ENCODE measurements around the gene PIGS. TPM values are rescaled to one million over a fixed set of nuclear protein-coding genes. Genes with fewer than 3 reads are reported as not detected.

Gene PIGS
- total and polyA plus RNA-seq, 4 donors: 10.0 to 71.9 (median 57.2) TPM

DNA sequence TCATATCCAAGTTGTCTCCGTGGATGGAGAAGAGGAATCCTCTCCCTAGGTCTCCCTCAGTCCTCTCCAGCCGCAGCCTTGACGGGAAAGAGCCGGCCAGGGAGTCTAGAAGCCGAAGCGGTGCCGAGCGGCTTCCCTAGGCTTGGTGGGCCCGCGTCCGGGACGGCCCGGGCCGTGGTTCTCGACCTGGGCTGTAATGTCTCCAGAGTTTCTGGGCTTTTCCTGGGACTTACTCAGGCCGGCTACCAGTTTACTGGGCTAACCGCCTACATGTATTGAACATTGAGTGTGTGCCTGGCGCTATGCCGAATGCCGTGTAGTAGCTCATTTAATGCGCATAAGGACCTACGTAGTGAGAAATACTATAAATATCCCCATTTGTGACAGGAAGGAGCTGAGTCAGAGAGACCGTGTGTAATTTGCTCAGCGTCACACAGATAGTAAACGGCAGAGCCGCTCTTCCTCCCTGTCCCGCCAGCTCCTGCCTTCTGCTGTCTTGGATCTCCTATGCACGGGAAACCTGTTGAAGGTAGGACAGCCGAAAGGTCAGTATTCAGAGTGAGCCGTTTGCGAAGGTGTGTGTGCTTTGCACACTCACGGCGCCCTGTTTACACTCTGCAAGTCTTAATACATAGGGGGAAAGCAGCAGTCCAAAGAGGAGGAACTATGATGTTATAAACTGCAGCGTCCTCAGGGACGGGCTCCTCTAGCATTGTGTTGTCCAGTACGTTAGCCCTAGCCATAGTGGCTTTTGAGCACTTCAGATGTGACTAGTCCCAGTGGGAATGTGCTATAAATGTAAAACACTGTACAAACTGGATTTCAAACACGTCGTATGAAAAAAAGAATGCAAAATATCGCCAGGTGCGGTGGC lies 28.2 kb upstream of the PIGS start:
- Histone ChIP-seq H3K4me1 (ENCODE audit: control insufficient read depth in 5 of 5, insufficient read depth in 5 of 5, low read length in 5 of 5) (peaks cover 0 to 27% (median 6%) of the 10 kb centered on the region in 5 donors), H3K36me3 (ENCODE audit: control insufficient read depth in 4 of 4, insufficient read depth in 4 of 4, low read length in 4 of 4) (peaks cover 0 to 2% (median 0%) of the 10 kb centered on the region in 4 donors), H3K27me3 (ENCODE audit: control insufficient read depth in 3 of 3, insufficient read depth in 3 of 3, low read length in 2 of 3) (no peaks in the 10 kb centered on the region), H3K9ac (ENCODE audit: insufficient read depth in 1 of 2, low read length in 2 of 2) (peak overlapping the region; percentile 47 to 81), H3K9me3 (ENCODE audit: control insufficient read depth in 4 of 4, insufficient read depth in 3 of 4, low read length in 3 of 4) (no peaks in the 10 kb centered on the region), H3K27ac (ENCODE audit: low read depth in 1 of 2, low read length in 1 of 2) (peak overlapping the region; percentile 91 to 94), H3K4me3 (peak overlapping the region; percentile 59)
- peak; percentile 33 for ATAC-seq (ENCODE audit: insufficient read depth, low FRiP score)
- 7 to 9% methylated on average over 40 of the region's 40 CpGs for WGBS, 2 donors
- TF ChIP-seq, protein P1, sequence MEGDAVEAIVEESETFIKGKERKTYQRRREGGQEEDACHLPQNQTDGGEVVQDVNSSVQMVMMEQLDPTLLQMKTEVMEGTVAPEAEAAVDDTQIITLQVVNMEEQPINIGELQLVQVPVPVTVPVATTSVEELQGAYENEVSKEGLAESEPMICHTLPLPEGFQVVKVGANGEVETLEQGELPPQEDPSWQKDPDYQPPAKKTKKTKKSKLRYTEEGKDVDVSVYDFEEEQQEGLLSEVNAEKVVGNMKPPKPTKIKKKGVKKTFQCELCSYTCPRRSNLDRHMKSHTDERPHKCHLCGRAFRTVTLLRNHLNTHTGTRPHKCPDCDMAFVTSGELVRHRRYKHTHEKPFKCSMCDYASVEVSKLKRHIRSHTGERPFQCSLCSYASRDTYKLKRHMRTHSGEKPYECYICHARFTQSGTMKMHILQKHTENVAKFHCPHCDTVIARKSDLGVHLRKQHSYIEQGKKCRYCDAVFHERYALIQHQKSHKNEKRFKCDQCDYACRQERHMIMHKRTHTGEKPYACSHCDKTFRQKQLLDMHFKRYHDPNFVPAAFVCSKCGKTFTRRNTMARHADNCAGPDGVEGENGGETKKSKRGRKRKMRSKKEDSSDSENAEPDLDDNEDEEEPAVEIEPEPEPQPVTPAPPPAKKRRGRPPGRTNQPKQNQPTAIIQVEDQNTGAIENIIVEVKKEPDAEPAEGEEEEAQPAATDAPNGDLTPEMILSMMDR (IDR thresholded peaks at IDR 0.05; ENCODE audit: control extremely low read depth, extremely low read depth): no peak
- DNase-seq: peak; percentile 74 to 84 (median 83)

DNA sequence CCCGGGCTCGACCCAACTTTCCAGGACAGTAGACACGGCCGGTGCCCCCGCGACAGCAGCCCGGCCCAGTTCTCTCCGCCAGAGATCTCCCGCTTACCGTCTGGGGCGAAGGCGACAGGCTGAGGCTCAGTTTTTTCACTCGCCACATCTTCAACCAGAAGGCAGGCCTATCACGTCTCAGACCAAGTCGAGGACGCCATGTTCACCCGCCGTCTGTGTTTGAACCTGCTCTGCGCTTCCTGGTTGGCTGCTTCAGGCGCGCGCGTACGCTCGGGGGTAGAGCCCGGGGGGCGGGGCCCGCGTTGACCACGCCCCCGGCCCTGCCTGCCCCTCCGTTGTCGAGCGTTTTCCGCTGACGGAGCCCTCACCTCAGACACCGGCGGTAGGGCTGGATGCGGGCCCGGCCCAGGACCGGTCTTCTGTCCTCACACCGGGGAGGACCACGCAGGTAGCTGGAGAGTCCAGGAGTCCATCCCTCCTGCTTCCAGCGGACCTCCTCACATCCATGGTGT lies 27.5 kb upstream of the PIGS start, which contains the start of gene SPAG5:
Gene SPAG5 (minus strand): TSS at position 227 of the 512 bp plus-strand sequence. CDS start 79 bp downstream, at position 148.
- 0 to 1% methylated on average over 41 to 44 of the region's 44 CpGs for WGBS, 2 donors
- peaks cover 0 to 2% (median 0%) of the 10 kb centered on the region in 4 donors for H3K36me3 ChIP-seq (ENCODE audit: control insufficient read depth in 4 of 4, insufficient read depth in 4 of 4, low read length in 4 of 4)
- DNase-seq: peak; percentile 95 to 96 (median 95)
- peaks cover 0 to 27% (median 6%) of the 10 kb centered on the region in 5 donors for H3K4me1 ChIP-seq (ENCODE audit: control insufficient read depth in 5 of 5, insufficient read depth in 5 of 5, low read length in 5 of 5)
- TF ChIP-seq, protein P1 (IDR thresholded peaks at IDR 0.05; ENCODE audit: control extremely low read depth, extremely low read depth): no peak
- peak; percentile 99 for ATAC-seq (ENCODE audit: insufficient read depth, low FRiP score)
- H3K4me3 ChIP-seq: peak within 1 kb of the TSS; percentile 59
- no peaks in the 10 kb centered on the region for H3K9me3 ChIP-seq (ENCODE audit: control insufficient read depth in 4 of 4, insufficient read depth in 3 of 4, low read length in 3 of 4)
- H3K27ac ChIP-seq (ENCODE audit: low read depth in 1 of 2, low read length in 1 of 2): peak within 1 kb of the TSS; percentile 91 to 94
- peak within 1 kb of the TSS; percentile 47 to 81 for H3K9ac ChIP-seq (ENCODE audit: insufficient read depth in 1 of 2, low read length in 2 of 2)
- no peaks in the 10 kb centered on the region for H3K27me3 ChIP-seq (ENCODE audit: control insufficient read depth in 3 of 3, insufficient read depth in 3 of 3, low read length in 2 of 3)

DNA sequence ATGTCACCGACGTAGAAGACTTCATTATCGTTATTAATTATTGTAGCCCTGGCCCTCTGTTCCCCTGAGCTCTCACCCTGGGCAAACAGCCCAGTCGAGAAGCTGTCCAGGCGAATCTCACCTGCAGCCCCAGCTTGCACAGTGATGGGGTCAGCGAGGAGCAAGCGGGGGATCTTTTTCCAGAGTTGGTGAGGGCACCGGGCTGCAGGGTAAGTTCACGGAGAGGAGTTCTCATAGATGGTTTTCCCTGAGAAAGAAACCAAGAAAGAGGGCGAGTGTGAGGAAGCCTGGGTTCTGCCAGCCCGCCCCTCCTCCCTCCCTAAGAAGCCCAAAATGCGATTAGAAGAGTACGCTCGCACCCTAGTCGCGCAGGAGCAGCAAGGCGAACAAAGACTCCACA lies 27.1 kb upstream of the PIGS start:
- TF ChIP-seq, protein P1 (IDR thresholded peaks at IDR 0.05; ENCODE audit: control extremely low read depth, extremely low read depth): no peak
- H3K27ac ChIP-seq (ENCODE audit: low read depth in 1 of 2, low read length in 1 of 2): no peak overlapping the region
- H3K4me3 ChIP-seq: peak overlapping the region; percentile 42
- ATAC-seq (ENCODE audit: insufficient read depth, low FRiP score): no peak
- H3K36me3 ChIP-seq (ENCODE audit: control insufficient read depth in 4 of 4, insufficient read depth in 4 of 4, low read length in 4 of 4): peaks cover 0 to 2% (median 0%) of the 10 kb centered on the region in 4 donors
- DNase-seq: no peak
- whole genome bisulfite sequencing, 2 donors: 5 to 7% methylated on average over 17 of the region's 17 CpGs
- peaks cover 0 to 27% (median 6%) of the 10 kb centered on the region in 5 donors for H3K4me1 ChIP-seq (ENCODE audit: control insufficient read depth in 5 of 5, insufficient read depth in 5 of 5, low read length in 5 of 5)
- H3K9me3 ChIP-seq (ENCODE audit: control insufficient read depth in 4 of 4, insufficient read depth in 3 of 4, low read length in 3 of 4): no peaks in the 10 kb centered on the region
- H3K27me3 ChIP-seq (ENCODE audit: control insufficient read depth in 3 of 3, insufficient read depth in 3 of 3, low read length in 2 of 3): no peaks in the 10 kb centered on the region
- H3K9ac ChIP-seq (ENCODE audit: insufficient read depth in 1 of 2, low read length in 2 of 2): peak overlapping the region in 1 of 2 donors; percentile 43

Measured in lung (tissue), 12 donors.